Mesodermal cell (in vitro differentiated cells): ENCODE results near the gene CIDEB.

Source experiments
- H3K27ac ChIP-seq: 2 replicates; pipeline ENCODE4 v1.7.0; 2013; ENCODE audit warnings: mild to moderate bottlenecking, low read depth, low read length, moderate library complexity; ENCODE audit not compliant: severe bottlenecking
- H3K36me3 ChIP-seq: 2 replicates; pipeline ENCODE4 v1.7.1; 2013; ENCODE audit warnings: mild to moderate bottlenecking, low read length, moderate library complexity; ENCODE audit not compliant: control insufficient read depth, insufficient read depth
- H3K4me1 ChIP-seq: one replicate; pipeline ENCODE4 v1.7.1; 2013; ENCODE audit warnings: mild to moderate bottlenecking, low read length; ENCODE audit not compliant: insufficient read depth, control insufficient read depth, poor library complexity, severe bottlenecking
- H3K4me3 ChIP-seq: 2 replicates; pipeline ENCODE4 v1.7.0; 2013; ENCODE audit warnings: low read length, control low read depth, mild to moderate bottlenecking; ENCODE audit not compliant: insufficient read depth, poor library complexity, severe bottlenecking; ENCODE audit errors: extremely low read depth
- H3K9me3 ChIP-seq: 2 replicates; pipeline ENCODE4 v1.7.1; 2013; ENCODE audit warnings: mild to moderate bottlenecking, low read length, moderate library complexity; ENCODE audit not compliant: control insufficient read depth
- WGBS, 2 experiments: methylation state at CpG; one replicate each; pipeline ENCODE4 v1.1.5; 2013; ENCODE audit warnings: missing lambda C conversion rate in 2 of 2; ENCODE audit not compliant: insufficient coverage in 2 of 2; 5-methylcytosine and 5-hydroxymethylcytosine counted together

CIDEB gene

GRCh38 chr14:24264298-24264697 is 43.5 kb downstream of the CIDEB start:
- H3K4me1 ChIP-seq, result peaks cover under 1% of the 10 kb centered on the region
- H3K36me3 ChIP-seq, result peaks cover 16% of the 10 kb centered on the region
- H3K9me3 ChIP-seq, result no peaks in the 10 kb centered on the region
- H3K27ac ChIP-seq, result no peak overlapping the region
- WGBS, 2 experiments, result 90 to 91% methylated on average over 5 to 6 of the region's 6 CpGs
- H3K4me3 ChIP-seq, result no peak overlapping the region

- Histone ChIP-seq H3K36me3 (peaks cover 11% of the 10 kb centered on the region), H3K27ac (no peak overlapping the region)
- WGBS, 2 experiments, result 87 to 100% methylated on average over 3 of the region's 6 CpGs
Observed at GRCh38 chr14:24263848-24264247, 43.9 kb downstream of the CIDEB start.

GRCh38 chr14:24262821-24263733 is 44.7 kb downstream of the CIDEB start, which contains the start of gene TGM1:
TSS of gene TGM1 (minus strand) at chr14:24263177. CDS start at chr14:24262352, 825 bp downstream.
- WGBS, 2 experiments, result 70 to 79% methylated on average over 8 to 11 of the region's 14 CpGs
- no peak within 1 kb of the TSS for H3K4me3 ChIP-seq
- H3K4me1 ChIP-seq, result peaks cover 3% of the 10 kb centered on the region
- H3K27ac ChIP-seq, result no peak within 1 kb of the TSS
- peaks cover 12% of the 10 kb centered on the region for H3K36me3 ChIP-seq
- no peaks in the 10 kb centered on the region for H3K9me3 ChIP-seq

More at GRCh38 chr14:24263848-24264247, 43.9 kb downstream of the CIDEB start:
- H3K4me3 ChIP-seq, result no peak overlapping the region
- H3K9me3 ChIP-seq, result no peaks in the 10 kb centered on the region
- H3K4me1 ChIP-seq, result peaks cover 3% of the 10 kb centered on the region

GRCh38 chr14:24261969-24262327 is 45.8 kb downstream of the CIDEB start:
- WGBS, 2 experiments, result 91 to 93% methylated on average over 17 to 19 of the region's 19 CpGs
- Histone ChIP-seq H3K36me3 (peaks cover 12% of the 10 kb centered on the region), H3K9me3 (no peaks in the 10 kb centered on the region), H3K4me3 (no peak overlapping the region), H3K4me1 (peaks cover 3% of the 10 kb centered on the region), H3K27ac (no peak overlapping the region)

- Histone ChIP-seq H3K9me3 (no peaks in the 10 kb centered on the region), H3K4me3 (no peak overlapping the region), H3K4me1 (peaks cover 3% of the 10 kb centered on the region), H3K27ac (no peak overlapping the region), H3K36me3 (peaks cover 8% of the 10 kb centered on the region)
- 87 to 94% methylated on average over 18 to 20 of the region's 20 CpGs for WGBS, 2 experiments
Observed at GRCh38 chr14:24261256-24261968, 46.4 kb downstream of the CIDEB start.

- no peak overlapping the region for H3K27ac ChIP-seq
- peaks cover 3% of the 10 kb centered on the region for H3K4me1 ChIP-seq
- H3K9me3 ChIP-seq, result no peaks in the 10 kb centered on the region
- H3K4me3 ChIP-seq, result no peak overlapping the region
- peaks cover 4% of the 10 kb centered on the region for H3K36me3 ChIP-seq
- 60 to 76% methylated on average over 1 to 3 of the region's 4 CpGs for WGBS, 2 experiments
Observed at GRCh38 chr14:24260780-24261157, 47.0 kb downstream of the CIDEB start.

- Histone ChIP-seq H3K9me3 (no peaks in the 10 kb centered on the region), H3K27ac (no peak overlapping the region), H3K4me1 (peaks cover 3% of the 10 kb centered on the region), H3K4me3 (no peak overlapping the region), H3K36me3 (peaks cover 4% of the 10 kb centered on the region)
- 90 to 93% methylated on average over 11 to 12 of the region's 16 CpGs for WGBS, 2 experiments
Observed at GRCh38 chr14:24260026-24260779, 47.6 kb downstream of the CIDEB start.

- H3K4me1 ChIP-seq, result peaks cover 3% of the 10 kb centered on the region
- peaks cover 4% of the 10 kb centered on the region for H3K36me3 ChIP-seq
- H3K4me3 ChIP-seq, result no peak overlapping the region
- WGBS, 2 experiments, result 89 to 91% methylated on average over 13 to 14 of the region's 16 CpGs
- no peak overlapping the region for H3K27ac ChIP-seq
- H3K9me3 ChIP-seq, result no peaks in the 10 kb centered on the region
Observed at GRCh38 chr14:24259282-24260025, 48.3 kb downstream of the CIDEB start.

- no peak overlapping the region for H3K27ac ChIP-seq
- no peaks in the 10 kb centered on the region for H3K9me3 ChIP-seq
- peaks cover 3% of the 10 kb centered on the region for H3K4me1 ChIP-seq
- peaks cover 4% of the 10 kb centered on the region for H3K36me3 ChIP-seq
- no peak overlapping the region for H3K4me3 ChIP-seq
- 94 to 95% methylated on average over 11 to 17 of the region's 18 CpGs for WGBS, 2 experiments
Observed at GRCh38 chr14:24258548-24259265, 49.1 kb downstream of the CIDEB start.
